Nephron (organoid): ENCODE results near the gene ARSG.

Source experiments
- H3K27ac Mint-ChIP-seq, 3 experiments: 2 replicates each; pipeline ENCODE4 v1.8.0; 2020; ENCODE audit warnings: mixed read lengths in 3 of 3, mild to moderate bottlenecking in 2 of 3, moderate library complexity in 1 of 3
- H3K27me3 Mint-ChIP-seq: 2 replicates; pipeline ENCODE4 v1.8.0; 2021; ENCODE audit warnings: low read depth, mild to moderate bottlenecking, moderate library complexity, mixed read lengths
- H3K36me3 Mint-ChIP-seq: 2 replicates; pipeline ENCODE4 v1.8.0; 2020; ENCODE audit warnings: low read depth, mixed read lengths
- H3K4me1 Mint-ChIP-seq: 2 replicates; pipeline ENCODE4 v1.8.0; 2020; ENCODE audit warnings: mixed read lengths
- H3K4me3 Mint-ChIP-seq, 3 experiments: 2 replicates each; pipeline ENCODE4 v1.8.0; 2020; ENCODE audit warnings: mild to moderate bottlenecking in 3 of 3, mixed read lengths in 3 of 3, moderate library complexity in 2 of 3
- H3K9me3 Mint-ChIP-seq: 2 replicates; pipeline ENCODE4 v1.8.0; 2020; ENCODE audit warnings: mixed read lengths
- CTCF ChIP-seq, 3 experiments: fragments of 200-600 bp; sonication (generic); IDR thresholded peaks; one replicate each; pipeline ENCODE4 v1.5.0; 2021; ENCODE audit warnings: antibody characterized with exemption in 3 of 3; ENCODE audit not compliant: unreplicated experiment in 3 of 3

ARSG gene

GRCh38 chr17:68322630-68323029 lies 31.3 kb downstream of the ARSG start:
- Mint-ChIP-seq H3K27ac (no peak overlapping the region), H3K4me1 (no peaks in the 10 kb centered on the region), H3K36me3 (no peaks in the 10 kb centered on the region), H3K27me3 (peaks cover 10% of the 10 kb centered on the region), H3K4me3 (no peak overlapping the region), H3K9me3 (peaks cover 4% of the 10 kb centered on the region)
- no peak for TF ChIP-seq CTCF (IDR thresholded peaks at IDR 0.05; ENCODE audit: unreplicated experiment in 3 of 3)

GRCh38 chr17:68324114-68324513 lies 32.8 kb downstream of the ARSG start:
- Mint-ChIP-seq H3K27ac (no peak overlapping the region), H3K4me3 (no peak overlapping the region), H3K9me3 (peaks cover 13% of the 10 kb centered on the region), H3K4me1 (no peaks in the 10 kb centered on the region), H3K36me3 (no peaks in the 10 kb centered on the region), H3K27me3 (peaks cover 11% of the 10 kb centered on the region)
- no peak for TF ChIP-seq CTCF (IDR thresholded peaks at IDR 0.05; ENCODE audit: unreplicated experiment in 3 of 3)

- no peaks in the 10 kb centered on the region for H3K4me1 Mint-ChIP-seq
- no peak for TF ChIP-seq CTCF (IDR thresholded peaks at IDR 0.05; ENCODE audit: unreplicated experiment in 3 of 3)
- H3K9me3 Mint-ChIP-seq, result peaks cover 15% of the 10 kb centered on the region
- H3K4me3 Mint-ChIP-seq, result no peak overlapping the region
- no peaks in the 10 kb centered on the region for H3K36me3 Mint-ChIP-seq
- H3K27me3 Mint-ChIP-seq, result peaks cover 7% of the 10 kb centered on the region
- H3K27ac Mint-ChIP-seq, result no peak overlapping the region
Measured at GRCh38 chr17:68324654-68325336, 33.5 kb downstream of the ARSG start.

GRCh38 chr17:68325961-68326360 lies 34.7 kb downstream of the ARSG start:
- Mint-ChIP-seq H3K36me3 (peaks cover 4% of the 10 kb centered on the region), H3K4me3 (no peak overlapping the region), H3K4me1 (no peaks in the 10 kb centered on the region), H3K27me3 (peaks cover 7% of the 10 kb centered on the region), H3K9me3 (peaks cover 25% of the 10 kb centered on the region), H3K27ac (no peak overlapping the region)
- TF ChIP-seq CTCF (IDR thresholded peaks at IDR 0.05; ENCODE audit: unreplicated experiment in 3 of 3), result no peak

- Mint-ChIP-seq H3K36me3 (peaks cover 4% of the 10 kb centered on the region), H3K9me3 (peaks cover 27% of the 10 kb centered on the region), H3K4me1 (no peaks in the 10 kb centered on the region), H3K4me3 (no peak overlapping the region), H3K27ac (no peak overlapping the region), H3K27me3 (peaks cover 7% of the 10 kb centered on the region)
- no peak for TF ChIP-seq CTCF (IDR thresholded peaks at IDR 0.05; ENCODE audit: unreplicated experiment in 3 of 3)
Measured at GRCh38 chr17:68326681-68327080, 35.4 kb downstream of the ARSG start.
